Measurements from ENCODE around the gene SPEG. TPM values are rescaled to one million over a fixed set of nuclear protein-coding genes. Genes with fewer than 3 reads are reported as not detected.
A peak's percentile ranks its signal among the peaks of the same experiment; 100 is the strongest.

SPEG gene
- total RNA-seq, 1 experiment from 2014 or later = 30.7 TPM

- Histone ChIP-seq H3K36me3 (ENCODE audit: low read depth, low read length) (no peaks in the 10 kb centered on the region), H3K9me2 (replicated peaks; ENCODE audit: low read length) (no peaks in the 10 kb centered on the region), H3K4me3 (ENCODE audit: low read length) (no peak overlapping the region), H3K4me1 (ENCODE audit: insufficient read depth, low read length) (no peaks in the 10 kb centered on the region; the same call in 1 of the 2 replicates), H3F3A (ENCODE audit: low read length, unreplicated experiment) (no peaks in the 10 kb centered on the region), H3K9me3 (ENCODE audit: low read length) (no peaks in the 10 kb centered on the region), H3K27ac (ENCODE audit: low read length) (no peak overlapping the region), H3K4me2 (ENCODE audit: low read length) (no peak overlapping the region), H3K79me2 (ENCODE audit: low read length) (no peaks in the 10 kb centered on the region), H3K27me3 (ENCODE audit: low read length) (peaks cover 12% of the 10 kb centered on the region), H3K9ac (ENCODE audit: low read length) (no peak overlapping the region), H2AFZ (ENCODE audit: low read length) (no peak overlapping the region), H4K20me1 (ENCODE audit: low read length) (no peaks in the 10 kb centered on the region)
- TF ChIP-seq EZH2phosphoT487 (IDR thresholded peaks at IDR 0.05; ENCODE audit: borderline replicate concordance, low read length) (no peak), CTCF (conservative IDR thresholded peaks at IDR 0.05; ENCODE audit: low read depth, low read length) (no peak)
- ChIA-PET CTCF (no interaction called here), POLR2A (ENCODE audit: unreplicated experiment) (no interaction called here)
- ATAC-seq = no peak
- intact Hi-C loops (cut with micrococcal nuclease) = no loop called here
- no peak for DNase-seq
- TSS peak; percentile 6 for BruUV-seq (replicated peaks)
These were observed 71.6 kb downstream of the SPEG start for GRCh38 chr2:219506153-219506801.

GRCh38 chr2:219506802-219507526 lies 72.3 kb downstream of the SPEG start:
- Histone ChIP-seq H3K27ac (ENCODE audit: low read length) (no peak overlapping the region), H3K9me3 (ENCODE audit: low read length) (no peaks in the 10 kb centered on the region), H3K4me3 (ENCODE audit: low read length) (no peak overlapping the region), H3K79me2 (ENCODE audit: low read length) (no peaks in the 10 kb centered on the region), H3K27me3 (ENCODE audit: low read length) (peaks cover 18% of the 10 kb centered on the region), H3K9ac (ENCODE audit: low read length) (no peak overlapping the region), H2AFZ (ENCODE audit: low read length) (no peak overlapping the region), H3K9me2 (replicated peaks; ENCODE audit: low read length) (no peaks in the 10 kb centered on the region), H3K36me3 (ENCODE audit: low read depth, low read length) (no peaks in the 10 kb centered on the region), H3K4me2 (ENCODE audit: low read length) (no peak overlapping the region), H4K20me1 (ENCODE audit: low read length) (no peaks in the 10 kb centered on the region), H3F3A (ENCODE audit: low read length, unreplicated experiment) (no peaks in the 10 kb centered on the region), H3K4me1 (ENCODE audit: insufficient read depth, low read length) (no peaks in the 10 kb centered on the region; the same call in 1 of the 2 replicates)
- POLR2A ChIA-PET (ENCODE audit: unreplicated experiment) = no interaction called here
- DNase-seq (no peak), ATAC-seq (no peak)
- TF ChIP-seq EZH2 (IDR thresholded peaks at IDR 0.05; ENCODE audit: low read length, unreplicated experiment) (no peak), EZH2phosphoT487 (IDR thresholded peaks at IDR 0.05; ENCODE audit: borderline replicate concordance, low read length) (no peak), CTCF (conservative IDR thresholded peaks at IDR 0.05; ENCODE audit: low read depth, low read length) (no peak)
- BruUV-seq (replicated peaks) = no TSS peak
- CTCF ChIA-PET = interaction anchor here (0.6 kb wide), 1 partner anchor 104 kb away, joined by 4 read pairs; no protein-coding TSS in a partner anchor
- intact Hi-C loops (cut with micrococcal nuclease) = no loop called here

Data from PC-3 (cell line).